Neural crest cell (in vitro differentiated cells): ENCODE data around the gene FAM50B. TPM values are rescaled to one million over a fixed set of nuclear protein-coding genes. Genes with fewer than 3 reads are reported as not detected.

ENCODE experiments used
- DNase-seq: peaks from one replicate; pipeline ENCODE4 v3.0.0; 2021; ENCODE audit warnings: low read depth, mixed read lengths, low spot score
- H3K27ac Mint-ChIP-seq: one replicate; pipeline ENCODE4 v1.8.0; 2021; ENCODE audit warnings: mild to moderate bottlenecking, mixed read lengths; ENCODE audit not compliant: unreplicated experiment
- H3K27me3 Mint-ChIP-seq: 2 replicates; pipeline ENCODE4 v1.8.0; 2021; ENCODE audit warnings: low read depth, mild to moderate bottlenecking, mixed read lengths
- H3K36me3 Mint-ChIP-seq: 2 replicates; pipeline ENCODE4 v1.8.0; 2021; ENCODE audit warnings: low read depth, mild to moderate bottlenecking, mixed read lengths
- H3K4me1 Mint-ChIP-seq: 2 replicates; pipeline ENCODE4 v1.8.0; 2021; ENCODE audit warnings: mixed read lengths
- H3K4me3 Mint-ChIP-seq: one replicate; pipeline ENCODE4 v1.8.0; 2021; ENCODE audit warnings: mild to moderate bottlenecking, mixed read lengths
- H3K9me3 Mint-ChIP-seq: 2 replicates; pipeline ENCODE4 v1.8.0; 2021; ENCODE audit warnings: mixed read lengths
- total RNA-seq: library from RNA; stranded (reverse); gene quantifications from 2 replicates; pipeline ENCODE4 v1.2.1, GENCODE V29; 2021
- TF ChIP-seq, protein P1 (sequence below): fragments of 200-600 bp; sonication (generic); conservative IDR thresholded peaks from 2 replicates; pipeline ENCODE4 v1.5.0; 2021; ENCODE audit warnings: antibody characterized with exemption, mild to moderate bottlenecking

The FAM50B gene
- total RNA-seq, 1 donor from 2014 or later: 2.9 TPM

DNA sequence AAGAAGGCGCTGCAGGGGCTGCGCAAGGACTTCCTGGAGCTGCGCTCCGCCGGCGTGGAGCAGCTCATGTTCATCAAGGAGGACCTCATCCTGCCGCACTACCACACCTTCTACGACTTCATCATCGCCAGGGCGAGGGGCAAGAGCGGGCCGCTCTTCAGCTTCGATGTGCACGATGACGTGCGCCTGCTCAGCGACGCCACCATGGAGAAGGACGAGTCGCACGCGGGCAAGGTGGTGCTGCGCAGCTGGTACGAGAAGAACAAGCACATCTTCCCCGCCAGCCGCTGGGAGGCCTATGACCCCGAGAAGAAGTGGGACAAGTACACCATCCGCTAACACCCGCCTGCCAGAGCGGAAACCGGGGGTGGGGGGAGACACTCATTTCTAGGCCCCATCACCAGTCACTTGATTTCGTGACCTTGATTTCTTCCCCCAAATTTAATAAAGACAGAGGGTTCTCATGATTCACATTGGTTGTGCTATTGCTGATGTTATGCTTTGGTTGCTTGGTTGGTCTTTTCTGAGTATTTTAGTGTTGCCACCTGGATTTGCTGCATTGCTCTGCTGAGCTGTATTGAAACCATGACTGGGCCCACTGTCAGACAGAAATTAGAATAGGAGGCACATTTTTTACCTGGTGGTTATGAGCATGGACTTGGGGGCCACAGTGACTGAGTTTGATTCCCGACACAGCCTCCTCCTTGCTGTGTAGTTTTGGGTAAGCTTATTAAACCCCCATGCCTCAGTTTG is 1.5 kb downstream of the FAM50B start:
- no peaks in the 10 kb centered on the region for H3K9me3 Mint-ChIP-seq
- H3K27ac Mint-ChIP-seq: no peak overlapping the region
- H3K27me3 Mint-ChIP-seq: no peaks in the 10 kb centered on the region
- peaks cover 13% of the 10 kb centered on the region for H3K4me1 Mint-ChIP-seq
- no peak for DNase-seq
- TF ChIP-seq, protein P1, sequence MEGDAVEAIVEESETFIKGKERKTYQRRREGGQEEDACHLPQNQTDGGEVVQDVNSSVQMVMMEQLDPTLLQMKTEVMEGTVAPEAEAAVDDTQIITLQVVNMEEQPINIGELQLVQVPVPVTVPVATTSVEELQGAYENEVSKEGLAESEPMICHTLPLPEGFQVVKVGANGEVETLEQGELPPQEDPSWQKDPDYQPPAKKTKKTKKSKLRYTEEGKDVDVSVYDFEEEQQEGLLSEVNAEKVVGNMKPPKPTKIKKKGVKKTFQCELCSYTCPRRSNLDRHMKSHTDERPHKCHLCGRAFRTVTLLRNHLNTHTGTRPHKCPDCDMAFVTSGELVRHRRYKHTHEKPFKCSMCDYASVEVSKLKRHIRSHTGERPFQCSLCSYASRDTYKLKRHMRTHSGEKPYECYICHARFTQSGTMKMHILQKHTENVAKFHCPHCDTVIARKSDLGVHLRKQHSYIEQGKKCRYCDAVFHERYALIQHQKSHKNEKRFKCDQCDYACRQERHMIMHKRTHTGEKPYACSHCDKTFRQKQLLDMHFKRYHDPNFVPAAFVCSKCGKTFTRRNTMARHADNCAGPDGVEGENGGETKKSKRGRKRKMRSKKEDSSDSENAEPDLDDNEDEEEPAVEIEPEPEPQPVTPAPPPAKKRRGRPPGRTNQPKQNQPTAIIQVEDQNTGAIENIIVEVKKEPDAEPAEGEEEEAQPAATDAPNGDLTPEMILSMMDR: no peak
- no peaks in the 10 kb centered on the region for H3K36me3 Mint-ChIP-seq
- H3K4me3 Mint-ChIP-seq: no peak overlapping the region

DNA sequence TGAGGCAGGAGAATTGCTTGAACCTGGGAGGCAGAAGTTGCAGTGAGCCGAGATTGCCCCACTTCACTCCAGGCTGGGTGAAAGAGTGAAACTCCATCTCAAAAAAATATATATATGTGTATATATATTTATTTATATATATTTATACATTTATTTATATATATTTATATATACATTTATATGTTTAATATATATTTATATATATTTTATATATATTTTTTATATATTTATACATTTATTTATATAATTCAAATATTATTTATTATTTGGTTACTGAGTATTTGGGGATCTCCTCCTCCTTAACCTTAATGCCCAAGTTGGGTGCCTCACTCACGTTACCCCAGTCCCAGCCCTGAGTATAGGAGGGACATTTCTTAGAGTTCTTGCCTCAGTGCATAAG is 2.7 kb downstream of the FAM50B start:
- TF ChIP-seq, protein P1: no peak
- no peak for DNase-seq
- Mint-ChIP-seq H3K4me3 (no peak overlapping the region), H3K36me3 (no peaks in the 10 kb centered on the region), H3K27me3 (no peaks in the 10 kb centered on the region), H3K9me3 (no peaks in the 10 kb centered on the region), H3K27ac (no peak overlapping the region), H3K4me1 (peaks cover 13% of the 10 kb centered on the region)

DNA sequence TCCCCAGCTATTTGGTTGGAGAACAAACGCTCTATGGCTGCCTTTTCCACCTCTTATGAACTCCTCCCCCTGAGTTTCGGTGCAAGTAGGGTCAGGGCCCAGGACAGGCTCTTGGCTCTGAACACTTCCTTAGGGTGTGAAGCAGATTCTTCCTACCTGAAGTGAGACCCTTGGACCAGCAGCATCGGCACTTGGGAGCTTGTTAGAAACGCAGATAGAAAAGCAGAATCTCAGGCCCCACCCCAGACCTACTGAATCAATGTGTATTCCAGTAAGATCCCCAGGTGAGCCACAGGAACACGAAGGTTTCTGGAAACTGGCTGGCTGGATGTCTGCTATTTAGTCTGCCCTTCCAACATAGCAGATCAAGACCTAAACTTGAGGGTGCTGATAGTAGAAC is 3.2 kb downstream of the FAM50B start:
- Mint-ChIP-seq H3K4me1 (peaks cover 13% of the 10 kb centered on the region), H3K27ac (no peak overlapping the region), H3K4me3 (no peak overlapping the region), H3K27me3 (no peaks in the 10 kb centered on the region), H3K36me3 (no peaks in the 10 kb centered on the region), H3K9me3 (no peaks in the 10 kb centered on the region)
- no peak for DNase-seq
- TF ChIP-seq, protein P1: no peak

DNA sequence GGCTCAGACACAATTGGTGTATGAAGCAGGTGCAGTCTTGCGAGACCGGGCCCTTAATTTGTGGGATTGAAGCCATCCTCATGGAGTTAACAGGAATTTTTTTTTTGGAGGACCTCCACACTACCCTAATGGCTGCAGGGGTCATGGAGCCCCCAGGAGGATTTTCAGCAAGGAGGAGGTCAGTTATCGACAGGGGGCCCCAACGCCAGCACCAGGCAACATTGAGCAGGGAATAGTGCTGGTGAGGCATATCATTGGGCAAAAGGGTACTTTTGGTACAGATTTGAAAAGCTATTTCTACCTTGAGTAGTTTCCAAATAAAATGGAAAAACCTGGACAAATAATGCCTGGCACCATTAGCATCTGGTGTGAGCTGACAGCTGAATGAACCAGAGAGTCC is 6.7 kb downstream of the FAM50B start:
- Mint-ChIP-seq H3K4me3 (no peak overlapping the region), H3K36me3 (no peaks in the 10 kb centered on the region), H3K27ac (no peak overlapping the region), H3K27me3 (no peaks in the 10 kb centered on the region), H3K9me3 (peaks cover 4% of the 10 kb centered on the region), H3K4me1 (no peaks in the 10 kb centered on the region)
- no peak for DNase-seq
- TF ChIP-seq, protein P1: no peak

DNA sequence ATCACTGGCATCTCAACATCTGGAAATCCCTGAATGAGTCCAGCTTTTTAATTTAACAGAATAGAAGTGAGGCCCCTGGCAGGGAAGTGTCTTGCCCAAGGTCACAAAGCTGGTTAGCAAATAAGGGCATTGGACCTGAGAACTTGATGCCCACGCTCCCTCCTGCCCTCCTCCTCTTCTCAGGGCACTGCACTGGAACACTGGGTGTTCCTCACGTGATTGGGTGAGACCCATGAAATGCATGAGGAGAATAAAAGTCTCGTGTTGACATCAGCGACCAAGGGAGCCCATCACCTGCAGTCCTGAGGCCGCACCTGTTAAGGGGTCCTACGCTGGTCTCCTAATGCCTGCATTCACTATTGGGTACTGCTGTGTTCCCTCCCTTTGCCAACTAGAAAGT is 7.4 kb downstream of the FAM50B start:
- no peak overlapping the region for H3K4me3 Mint-ChIP-seq
- TF ChIP-seq, protein P1: no peak
- H3K9me3 Mint-ChIP-seq: peaks cover 4% of the 10 kb centered on the region
- H3K4me1 Mint-ChIP-seq: no peaks in the 10 kb centered on the region
- H3K27ac Mint-ChIP-seq: no peak overlapping the region
- H3K36me3 Mint-ChIP-seq: no peaks in the 10 kb centered on the region
- no peak for DNase-seq
- H3K27me3 Mint-ChIP-seq: no peaks in the 10 kb centered on the region
